Mesenchymal stem cell (in vitro differentiated cells and primary cell): ENCODE results near the gene MRFAP1L1.

Source experiments
- DNase-seq: peaks from one replicate; pipeline ENCODE4 v3.0.0-alpha.2; 2013
- H2AFZ ChIP-seq: one replicate; pipeline ENCODE4 v1.6.1; 2013; ENCODE audit warnings: low read depth, mild to moderate bottlenecking, control low read depth, inconsistent platforms, low read length, moderate library complexity
- H2AK5ac ChIP-seq: 2 replicates; pipeline ENCODE4 v1.6.1; 2013; ENCODE audit warnings: low read length, moderate library complexity, mild to moderate bottlenecking, inconsistent platforms; ENCODE audit not compliant: severe bottlenecking
- H2BK120ac ChIP-seq: one replicate; pipeline ENCODE4 v1.6.1; 2013; ENCODE audit warnings: low read depth, mild to moderate bottlenecking, inconsistent platforms, low read length, moderate library complexity
- H2BK12ac ChIP-seq, 2 experiments: one replicate each; pipeline ENCODE4 v1.6.1; 2013; ENCODE audit warnings: inconsistent platforms in 2 of 2, low read length in 2 of 2, mild to moderate bottlenecking in 2 of 2, moderate library complexity in 2 of 2, control low read depth in 1 of 2
- H2BK15ac ChIP-seq: one replicate; pipeline ENCODE4 v1.6.1; 2013; ENCODE audit warnings: mild to moderate bottlenecking, low read depth, inconsistent platforms; ENCODE audit not compliant: poor library complexity, severe bottlenecking
- H2BK5ac ChIP-seq: 2 replicates; pipeline ENCODE4 v1.6.1; 2013; ENCODE audit warnings: low read depth, mild to moderate bottlenecking, low read length, control low read depth, inconsistent platforms; ENCODE audit not compliant: poor library complexity, severe bottlenecking
- H3K14ac ChIP-seq, 2 experiments: one replicate each; pipeline ENCODE4 v1.6.1; 2013; ENCODE audit warnings: inconsistent platforms in 2 of 2, low read length in 2 of 2, control low read depth in 1 of 2, mild to moderate bottlenecking in 1 of 2, moderate library complexity in 1 of 2
- H3K18ac ChIP-seq, 2 experiments: one replicate each; pipeline ENCODE4 v1.6.1; 2013; ENCODE audit warnings: inconsistent platforms in 2 of 2, low read length in 2 of 2, control low read depth in 1 of 2, low read depth in 1 of 2, mild to moderate bottlenecking in 1 of 2
- H3K23ac ChIP-seq, 2 experiments: one replicate each; pipeline ENCODE4 v1.6.1; 2013; ENCODE audit warnings: inconsistent platforms in 2 of 2, low read length in 2 of 2, mild to moderate bottlenecking in 2 of 2, moderate library complexity in 2 of 2, control low read depth in 1 of 2
- H3K27ac ChIP-seq: 2 replicates; pipeline ENCODE4 v1.5.1; 2013; ENCODE audit warnings: mild to moderate bottlenecking, moderate library complexity, low read length, control low read depth, inconsistent platforms; ENCODE audit not compliant: poor library complexity, severe bottlenecking
- H3K27me3 ChIP-seq, 2 experiments: 2 replicates each; pipeline versions ENCODE4 v1.6.1 to v1.7.0; 2013; ENCODE audit warnings: low read length in 2 of 2, mild to moderate bottlenecking in 2 of 2, moderate library complexity in 2 of 2, control low read depth in 1 of 2, inconsistent platforms in 1 of 2; ENCODE audit not compliant: control insufficient read depth in 1 of 2, insufficient read depth in 1 of 2
- H3K36me3 ChIP-seq, 2 experiments: 2 replicates each; pipeline versions ENCODE4 v1.6.1 to v1.7.0; 2013; ENCODE audit warnings: low read length in 2 of 2, control low read depth in 1 of 2, inconsistent platforms in 1 of 2, low read depth in 1 of 2, mild to moderate bottlenecking in 1 of 2; ENCODE audit not compliant: insufficient read depth in 2 of 2, control insufficient read depth in 1 of 2
- H3K4ac ChIP-seq, 2 experiments: one replicate each; pipeline ENCODE4 v1.6.1; 2013; ENCODE audit warnings: inconsistent platforms in 2 of 2, low read length in 2 of 2, mild to moderate bottlenecking in 2 of 2, moderate library complexity in 2 of 2, control low read depth in 1 of 2, low read depth in 1 of 2
- H3K4me1 ChIP-seq: 2 replicates; pipeline ENCODE4 v1.6.1; 2013; ENCODE audit warnings: low read depth, low read length, control low read depth; ENCODE audit not compliant: control insufficient read depth, insufficient read depth
- H3K4me2 ChIP-seq: 2 replicates; pipeline ENCODE4 v1.6.1; 2013; ENCODE audit warnings: low read length, mild to moderate bottlenecking, inconsistent platforms; ENCODE audit not compliant: poor library complexity, severe bottlenecking
- H3K4me3 ChIP-seq, 2 experiments: 2 replicates each; pipeline versions ENCODE4 v1.5.1 to v1.7.0; 2013; ENCODE audit warnings: low read length in 2 of 2, mild to moderate bottlenecking in 2 of 2, control low read depth in 1 of 2, low read depth in 1 of 2; ENCODE audit not compliant: insufficient read depth in 1 of 2
- H3K79me1 ChIP-seq: replicated peaks from 2 replicates; pipeline ENCODE4 v1.6.1; 2013; ENCODE audit warnings: mild to moderate bottlenecking, control low read depth, low read length, inconsistent platforms; ENCODE audit not compliant: poor library complexity, severe bottlenecking
- H3K9ac ChIP-seq: 2 replicates; pipeline ENCODE4 v1.7.0; 2013; ENCODE audit warnings: mild to moderate bottlenecking, low read length, moderate library complexity
- H3K9me3 ChIP-seq: 2 replicates; pipeline ENCODE4 v1.7.0; 2013; ENCODE audit warnings: mild to moderate bottlenecking, low read length; ENCODE audit not compliant: control insufficient read depth
- H4K8ac ChIP-seq: one replicate; pipeline ENCODE4 v1.6.1; 2013; ENCODE audit warnings: inconsistent platforms, mild to moderate bottlenecking, low read length, moderate library complexity
- H4K91ac ChIP-seq: one replicate; pipeline ENCODE4 v1.6.1; 2013; ENCODE audit warnings: mild to moderate bottlenecking, low read length, inconsistent platforms
- WGBS: methylation state at CpG from one replicate; pipeline ENCODE4 v1.1.7; 2013; ENCODE audit warnings: mixed read lengths; 5-methylcytosine and 5-hydroxymethylcytosine counted together

MRFAP1L1 gene

DNA sequence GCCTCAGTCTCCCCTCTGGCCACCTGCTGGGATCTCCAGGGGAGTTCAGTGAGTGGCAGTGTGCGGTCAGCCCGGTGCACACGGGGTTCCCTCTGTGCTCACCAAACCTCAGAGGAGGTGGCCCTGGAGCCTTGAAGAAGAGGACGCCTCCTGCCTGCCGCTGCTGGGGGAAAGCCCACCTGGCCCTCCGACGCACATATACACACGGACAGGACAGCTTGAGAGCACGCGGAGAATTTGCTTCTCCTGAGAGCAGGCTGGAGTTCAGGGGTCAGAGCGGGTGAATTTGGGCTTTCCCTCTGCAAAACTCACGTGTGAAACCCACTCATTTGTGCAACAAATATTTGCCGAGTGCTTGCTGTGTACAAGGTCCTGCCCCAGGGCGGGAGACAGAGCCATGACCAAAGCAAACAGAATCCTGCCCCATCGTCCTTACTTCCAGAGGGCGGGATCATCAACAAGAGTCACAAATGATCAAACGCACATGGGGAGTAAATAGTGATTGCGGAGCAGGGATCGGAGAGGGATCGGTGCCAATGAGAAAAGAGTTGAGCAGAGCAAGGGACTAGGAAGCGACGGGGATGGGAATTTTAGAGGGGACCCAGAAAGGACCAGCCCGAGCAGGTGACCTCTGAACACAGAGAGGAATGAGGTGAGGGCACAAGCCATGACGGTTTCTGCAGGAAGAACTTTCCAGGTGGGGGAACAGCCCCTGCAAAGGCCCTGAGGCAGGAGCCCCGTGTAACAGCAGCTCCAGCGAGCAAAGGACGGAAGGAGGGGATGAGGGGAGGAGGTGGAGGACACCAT, 23.9 kb upstream of the MRFAP1L1 start:
- peak overlapping the region; percentile 96 to 100 for H3K18ac ChIP-seq
- H3K14ac ChIP-seq = peak overlapping the region in 1 of 2 experiments; percentile 97
- DNase-seq = no peak
- peak overlapping the region; percentile 92 for H2BK120ac ChIP-seq
- no peaks in the 10 kb centered on the region for H3K27me3 ChIP-seq
- H3K4me3 ChIP-seq = no peak overlapping the region
- peak overlapping the region; percentile 50 for H2BK5ac ChIP-seq
- H2BK12ac ChIP-seq = peak overlapping the region; percentile 80 to 100
- no peak overlapping the region for H3K4me2 ChIP-seq
- WGBS = 95% methylated on average over 27 of the region's 27 CpGs
- H3K23ac ChIP-seq = peak overlapping the region in 1 of 2 experiments; percentile 67
- H3K4ac ChIP-seq = peak overlapping the region; percentile 92 to 99
- H2AFZ ChIP-seq = no peak overlapping the region
- H2BK15ac ChIP-seq = peak overlapping the region; percentile 89
- H2AK5ac ChIP-seq = peak overlapping the region; percentile 98
- H3K79me1 ChIP-seq = no peaks in the 10 kb centered on the region
- no peak overlapping the region for H3K27ac ChIP-seq
- peak overlapping the region; percentile 99 for H4K8ac ChIP-seq
- peaks cover 15% of the 10 kb centered on the region for H3K4me1 ChIP-seq
- peak overlapping the region; percentile 81 for H3K9ac ChIP-seq
- peak overlapping the region; percentile 98 for H4K91ac ChIP-seq
- H3K9me3 ChIP-seq = no peaks in the 10 kb centered on the region
- no peaks in the 10 kb centered on the region for H3K36me3 ChIP-seq

DNA sequence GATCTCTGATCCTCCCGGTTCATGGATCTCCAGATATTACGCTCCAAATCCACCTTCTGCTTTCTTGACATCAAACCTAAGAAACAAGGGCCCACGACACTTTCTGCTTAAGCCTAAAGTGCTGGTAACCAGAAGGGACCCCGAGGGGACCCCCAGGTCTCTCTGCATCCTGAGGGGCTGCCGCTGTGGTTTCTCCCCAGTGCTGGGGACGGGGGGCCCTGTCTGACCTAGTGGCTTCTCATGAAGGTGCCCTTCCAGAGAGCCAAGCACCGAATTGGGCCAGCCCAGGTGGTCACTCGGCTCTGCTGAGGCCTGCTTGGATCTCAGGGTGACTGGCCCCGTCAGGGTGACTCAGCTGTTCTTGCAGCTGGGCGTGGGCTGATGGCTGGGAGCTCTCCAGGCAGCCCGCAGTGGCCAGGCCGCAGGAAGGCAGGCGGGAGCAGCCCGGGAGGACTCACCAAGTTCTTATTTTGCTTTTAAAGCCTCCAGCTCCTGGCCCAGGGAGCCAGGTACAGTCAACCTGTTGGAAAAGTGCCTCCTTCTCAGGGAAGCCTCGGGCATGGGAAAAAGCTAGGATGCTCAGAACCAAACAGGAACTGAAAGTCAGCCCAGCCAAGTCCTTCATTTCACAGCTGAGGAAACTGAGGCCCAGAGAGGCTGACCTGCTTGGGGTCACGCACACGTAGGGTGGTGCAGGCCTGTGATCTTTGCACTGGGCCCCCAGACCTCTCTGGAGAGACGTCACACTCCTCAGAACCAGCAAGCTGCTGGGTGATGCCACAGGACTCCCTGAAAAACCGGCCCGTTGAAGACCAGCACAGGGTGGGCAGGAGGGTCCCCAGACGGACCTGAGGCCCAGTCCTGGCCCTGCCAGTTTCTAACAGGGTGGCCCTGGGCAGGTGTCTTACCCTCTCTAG, 23.0 kb upstream of the MRFAP1L1 start:
- peak; percentile 88 for DNase-seq
- H3K9ac ChIP-seq = peak overlapping the region; percentile 81
- H3K36me3 ChIP-seq = no peaks in the 10 kb centered on the region
- peak overlapping the region; percentile 99 for H4K8ac ChIP-seq
- peak overlapping the region; percentile 89 for H2BK15ac ChIP-seq
- peak overlapping the region in 1 of 2 experiments; percentile 97 for H3K14ac ChIP-seq
- H3K4me3 ChIP-seq = peak overlapping the region in 1 of 2 experiments; percentile 10
- H2AK5ac ChIP-seq = peak overlapping the region; percentile 98
- H3K4ac ChIP-seq = peak overlapping the region; percentile 92 to 99
- H3K27me3 ChIP-seq = no peaks in the 10 kb centered on the region
- H3K4me2 ChIP-seq = peak overlapping the region; percentile 2
- peak overlapping the region; percentile 96 to 100 for H3K18ac ChIP-seq
- 60% methylated on average over 21 of the region's 21 CpGs for WGBS
- peak overlapping the region; percentile 36 for H2AFZ ChIP-seq
- no peaks in the 10 kb centered on the region for H3K9me3 ChIP-seq
- peak overlapping the region; percentile 55 for H3K27ac ChIP-seq
- peak overlapping the region; percentile 96 for H2BK120ac ChIP-seq
- peak overlapping the region; percentile 98 for H4K91ac ChIP-seq
- H2BK5ac ChIP-seq = peak overlapping the region; percentile 70
- H3K79me1 ChIP-seq = no peaks in the 10 kb centered on the region
- peak overlapping the region; percentile 80 to 100 for H2BK12ac ChIP-seq
- peaks cover 16% of the 10 kb centered on the region for H3K4me1 ChIP-seq
- H3K23ac ChIP-seq = peak overlapping the region in 1 of 2 experiments; percentile 67

DNA sequence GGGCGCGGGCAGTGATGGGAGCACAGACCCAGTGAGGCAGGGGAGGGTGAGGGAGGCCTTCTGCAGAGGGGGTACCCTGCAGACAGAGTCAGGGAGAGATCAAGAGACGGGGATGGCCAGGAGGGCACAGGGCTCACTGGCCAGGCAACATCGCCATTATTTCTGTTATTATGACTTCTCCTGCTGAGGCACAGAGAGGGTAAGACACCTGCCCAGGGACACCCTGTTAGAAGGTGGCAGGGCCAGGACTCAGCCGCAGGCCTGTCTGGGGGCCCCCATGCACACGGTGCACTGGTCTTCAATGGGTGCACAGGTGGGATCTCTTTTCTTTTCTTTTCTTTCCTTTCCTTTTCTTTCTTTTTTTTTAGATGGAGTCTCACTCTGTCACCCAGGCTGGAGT, 22.1 kb upstream of the MRFAP1L1 start:
- Histone ChIP-seq H3K9me3 (no peaks in the 10 kb centered on the region), H4K91ac (peak overlapping the region; percentile 80), H2AFZ (no peak overlapping the region), H2BK5ac (no peak overlapping the region), H3K4me3 (no peak overlapping the region), H3K4me1 (peaks cover 22% of the 10 kb centered on the region), H3K9ac (no peak overlapping the region), H2BK15ac (no peak overlapping the region), H3K27ac (no peak overlapping the region), H3K23ac (no peak overlapping the region), H2AK5ac (peak overlapping the region; percentile 88), H3K36me3 (no peaks in the 10 kb centered on the region), H3K18ac (peak overlapping the region; percentile 54 to 96), H3K27me3 (no peaks in the 10 kb centered on the region), H4K8ac (peak overlapping the region; percentile 43), H3K79me1 (no peaks in the 10 kb centered on the region), H2BK120ac (peak overlapping the region; percentile 96), H2BK12ac (peak overlapping the region; percentile 66 to 85), H3K14ac (peak overlapping the region in 1 of 2 experiments; percentile 68), H3K4ac (peak overlapping the region in 1 of 2 experiments; percentile 73), H3K4me2 (no peak overlapping the region)
- DNase-seq = no peak
- WGBS = 86% methylated on average over 6 of the region's 6 CpGs

- no peak overlapping the region for H2BK15ac ChIP-seq
- H3K4me1 ChIP-seq = peaks cover 22% of the 10 kb centered on the region
- no peak overlapping the region for H4K8ac ChIP-seq
- H3K14ac ChIP-seq = no peak overlapping the region
- peak overlapping the region; percentile 66 to 85 for H2BK12ac ChIP-seq
- H2BK120ac ChIP-seq = peak overlapping the region; percentile 13
- no peak overlapping the region for H3K9ac ChIP-seq
- DNase-seq = no peak
- no peak overlapping the region for H3K27ac ChIP-seq
- H3K27me3 ChIP-seq = no peaks in the 10 kb centered on the region
- no peaks in the 10 kb centered on the region for H3K79me1 ChIP-seq
- peak overlapping the region; percentile 3 to 73 for H3K4ac ChIP-seq
- no peak overlapping the region for H3K23ac ChIP-seq
- no peak overlapping the region for H2AFZ ChIP-seq
- WGBS = 98% methylated on average over 8 of the region's 8 CpGs
- no peaks in the 10 kb centered on the region for H3K36me3 ChIP-seq
- H2AK5ac ChIP-seq = peak overlapping the region; percentile 88
- H3K9me3 ChIP-seq = no peaks in the 10 kb centered on the region
- H2BK5ac ChIP-seq = no peak overlapping the region
- peak overlapping the region; percentile 80 for H4K91ac ChIP-seq
- H3K4me3 ChIP-seq = no peak overlapping the region
- H3K18ac ChIP-seq = peak overlapping the region; percentile 54 to 96
- H3K4me2 ChIP-seq = no peak overlapping the region
These were observed 21.6 kb upstream of the MRFAP1L1 start for GRCh38 chr4:6731318-6731675.
